SH-SY5Y (cell line): ENCODE data around the gene OTOF.

ENCODE experiments used
- GATA2 ChIP-seq: IDR thresholded peaks from 2 replicates; pipeline ENCODE4 v1.6.1; 2011; ENCODE audit warnings: mild to moderate bottlenecking, low read depth, low read length
- GATA3 ChIP-seq: IDR thresholded peaks from 2 replicates; pipeline ENCODE4 v1.6.1; 2011; ENCODE audit warnings: low read depth, mild to moderate bottlenecking, low read length, moderate library complexity

Gene OTOF

DNA sequence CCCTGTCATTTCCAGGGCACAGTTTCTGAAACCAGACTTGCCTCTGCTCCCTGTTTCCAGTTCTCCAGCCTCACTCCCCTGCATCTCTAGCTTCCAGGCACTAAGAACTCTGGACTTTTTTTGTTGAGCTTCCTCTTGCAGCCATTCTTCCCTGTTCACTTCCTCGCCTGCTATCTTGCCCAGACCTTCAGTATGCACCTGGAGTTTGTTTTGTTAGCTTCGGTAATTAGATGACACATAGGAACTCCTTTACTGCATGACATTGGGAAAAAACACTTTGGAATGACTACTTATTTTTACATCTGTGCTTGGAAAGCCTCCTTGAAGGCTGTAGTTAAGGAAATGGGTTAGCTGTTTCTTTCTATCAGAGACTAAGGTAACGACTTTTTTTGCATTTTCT, 35.2 kb downstream of the OTOF start:
- TF ChIP-seq GATA3 (no peak), GATA2 (no peak)

DNA sequence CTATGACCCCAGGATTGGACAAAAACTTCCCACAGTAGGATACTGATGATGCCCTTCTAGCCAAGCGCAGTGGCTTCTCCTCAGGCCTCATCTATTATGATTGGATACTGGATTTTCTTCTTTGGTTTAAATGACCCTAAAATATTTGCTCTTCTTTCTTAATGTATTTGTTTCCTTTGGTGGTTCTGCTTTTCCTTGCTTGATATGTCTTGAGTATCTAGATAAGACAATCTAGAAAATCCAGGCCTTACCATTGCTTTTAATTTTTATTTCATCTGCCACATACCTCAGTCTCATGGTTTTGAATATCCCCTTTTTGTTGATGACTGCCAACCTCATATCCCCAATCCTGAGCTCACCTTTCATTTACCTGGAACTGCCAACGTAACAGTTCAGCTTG, 35.6 kb downstream of the OTOF start:
- TF ChIP-seq GATA3: no peak
- no peak for TF ChIP-seq GATA2

DNA sequence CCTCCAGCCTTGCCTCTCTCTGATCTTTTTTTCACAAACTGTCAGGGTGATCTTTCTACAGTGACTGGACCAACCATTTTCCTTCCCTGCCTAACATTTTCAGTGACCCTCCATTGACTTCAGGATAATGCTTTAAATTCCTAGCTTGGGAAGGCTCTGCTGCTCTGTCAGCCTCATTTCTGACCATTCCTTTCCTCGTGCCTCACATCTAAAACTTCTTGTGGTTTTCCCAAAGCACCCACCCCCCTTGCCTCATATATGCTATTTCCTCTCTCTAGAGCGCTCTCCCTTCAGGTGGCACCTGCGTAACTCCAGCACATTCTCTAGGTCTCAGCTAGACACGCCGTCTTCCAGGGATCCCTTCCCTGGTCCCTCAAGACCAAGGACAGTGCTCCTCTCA, 39.0 kb downstream of the OTOF start:
- TF ChIP-seq GATA2 (no peak), GATA3 (no peak)

DNA sequence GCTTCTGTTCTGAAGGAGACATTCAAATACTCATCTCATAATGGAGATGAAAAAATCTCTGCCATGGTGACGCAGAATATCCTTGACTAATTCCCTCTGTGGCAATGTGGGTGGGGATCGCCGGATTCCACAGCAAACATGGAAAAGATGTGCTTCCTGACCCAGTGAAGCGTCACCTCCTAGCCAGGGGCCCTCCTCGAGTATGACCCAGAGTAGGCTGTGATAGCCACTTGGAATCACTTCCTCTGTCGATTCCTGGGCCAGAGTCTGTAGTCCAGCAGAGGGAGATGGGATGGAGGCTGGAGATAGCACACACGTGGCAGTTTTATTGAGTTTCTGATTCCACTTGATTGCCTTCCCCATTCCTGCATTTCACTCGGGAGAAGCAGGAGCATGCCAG, 39.4 kb downstream of the OTOF start:
- TF ChIP-seq GATA3 (no peak), GATA2 (no peak)

DNA sequence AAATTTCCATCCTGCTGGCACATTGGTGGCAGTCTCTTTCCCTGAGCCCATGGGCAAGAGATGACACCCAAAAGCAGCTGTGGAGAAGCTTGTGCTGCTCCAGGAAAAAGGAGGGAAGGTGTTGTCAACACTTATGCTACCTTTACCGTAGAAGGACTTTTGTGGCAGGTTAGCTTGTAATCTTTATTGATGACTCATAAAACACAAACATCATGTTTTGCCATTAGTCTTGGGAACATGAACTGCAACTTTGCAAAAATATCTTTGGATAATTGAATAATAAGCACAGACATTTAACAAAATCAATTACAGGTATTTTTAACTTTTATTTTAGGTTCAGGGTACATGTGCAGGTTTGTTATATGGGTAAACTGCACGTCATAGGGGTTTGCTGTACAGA, 42.8 kb downstream of the OTOF start:
- TF ChIP-seq GATA3 (no peak), GATA2 (no peak)

DNA sequence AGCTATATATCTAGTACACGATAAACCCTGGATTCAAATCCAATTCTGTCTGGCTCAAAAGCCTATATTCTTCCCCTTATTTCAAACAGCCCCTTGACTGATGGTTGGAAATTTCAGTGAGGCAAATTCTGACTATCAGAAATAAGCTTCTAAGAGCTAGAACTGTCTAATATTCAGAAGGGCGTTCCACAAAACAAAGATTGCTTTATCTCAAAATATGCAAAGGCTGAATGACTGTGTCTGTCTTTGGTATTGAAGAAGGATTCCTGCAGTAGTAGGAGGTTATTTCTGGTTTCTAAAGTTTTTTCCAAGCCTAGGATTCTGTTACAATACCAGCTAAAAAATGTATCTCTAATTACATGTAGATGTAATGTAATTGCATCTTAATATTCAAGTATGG, 45.1 kb downstream of the OTOF start:
- no peak for TF ChIP-seq GATA2
- TF ChIP-seq GATA3: no peak

DNA sequence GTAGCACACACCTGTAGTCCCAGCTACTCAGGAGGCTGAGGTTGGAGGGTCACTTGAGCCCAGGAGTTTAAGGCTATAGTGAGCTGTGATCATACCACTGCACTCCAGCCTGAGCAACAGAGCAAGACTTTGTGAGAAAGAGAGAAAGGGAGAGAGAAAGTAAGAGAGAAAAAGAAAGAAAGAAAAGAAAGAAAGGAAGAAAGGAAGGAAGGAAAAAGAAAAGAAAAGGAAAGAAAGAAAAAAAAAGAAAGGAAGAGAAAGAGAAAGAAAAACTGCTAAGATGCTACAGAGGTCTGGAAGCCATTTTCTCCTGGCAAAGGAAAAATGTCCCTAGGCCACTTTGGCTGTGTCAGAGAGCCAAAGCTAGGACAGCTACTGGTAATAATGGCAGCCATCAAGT, 45.6 kb downstream of the OTOF start:
- no peak; the same call in 1 of the 2 replicates for TF ChIP-seq GATA2
- no peak for TF ChIP-seq GATA3

DNA sequence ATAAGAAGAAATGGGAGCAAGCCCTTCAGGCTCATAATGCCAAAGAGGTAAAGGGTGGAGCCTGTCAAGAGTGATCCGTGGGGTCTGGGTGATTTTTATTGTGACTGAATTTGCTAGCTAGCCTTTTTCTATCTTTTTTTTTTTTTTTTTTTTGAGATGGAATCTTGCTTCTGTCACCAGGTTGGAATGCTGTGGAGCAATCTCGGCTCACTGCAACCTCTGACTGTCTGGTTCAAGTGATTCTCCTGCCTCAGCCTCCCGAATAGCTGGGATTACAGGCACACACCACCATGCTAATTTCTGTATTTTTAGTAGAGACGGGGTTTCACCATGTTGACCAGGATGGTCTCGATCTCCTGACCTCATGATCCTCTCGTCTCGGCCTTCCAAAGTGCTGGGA, 47.1 kb downstream of the OTOF start:
- TF ChIP-seq GATA3 (no peak), GATA2 (no peak)

DNA sequence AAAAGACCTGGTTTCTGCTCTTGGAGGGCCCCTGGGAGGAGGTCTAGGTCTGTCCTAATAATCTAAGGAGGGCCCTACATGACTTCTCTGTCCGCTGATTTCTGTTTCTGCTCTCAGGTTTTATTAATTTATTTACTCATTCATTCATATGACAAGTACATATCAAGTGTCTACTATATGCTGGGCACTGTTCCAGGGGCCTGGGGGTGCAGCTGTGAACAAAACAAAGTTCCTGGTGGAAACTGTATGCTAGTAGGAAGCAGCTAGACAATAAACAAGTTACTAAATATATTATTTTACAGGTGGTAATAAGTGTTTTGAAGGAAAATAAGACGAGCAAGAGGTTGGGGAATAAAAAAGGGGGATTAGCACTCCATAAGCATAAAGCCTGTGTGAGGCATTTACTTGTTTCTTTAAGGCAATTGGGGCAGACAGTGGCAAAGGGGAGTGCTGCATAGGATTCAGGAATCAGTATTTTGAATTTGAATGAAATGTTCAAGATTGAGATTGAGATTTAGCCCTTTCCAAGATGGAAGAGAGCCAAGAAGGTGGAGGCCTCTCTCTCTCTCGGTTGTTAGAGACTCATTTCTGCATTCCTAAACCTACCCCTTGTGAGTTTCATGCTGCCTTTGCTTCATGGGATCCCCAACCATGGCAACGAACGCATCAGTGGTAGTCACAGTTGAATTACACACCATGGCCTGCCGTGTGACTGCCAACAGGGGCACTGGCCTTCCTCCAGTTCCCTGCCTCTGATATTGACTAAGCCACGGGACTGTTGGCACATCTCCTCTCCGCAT, 47.9 kb downstream of the OTOF start:
- no peak for TF ChIP-seq GATA2
- TF ChIP-seq GATA3: no peak

DNA sequence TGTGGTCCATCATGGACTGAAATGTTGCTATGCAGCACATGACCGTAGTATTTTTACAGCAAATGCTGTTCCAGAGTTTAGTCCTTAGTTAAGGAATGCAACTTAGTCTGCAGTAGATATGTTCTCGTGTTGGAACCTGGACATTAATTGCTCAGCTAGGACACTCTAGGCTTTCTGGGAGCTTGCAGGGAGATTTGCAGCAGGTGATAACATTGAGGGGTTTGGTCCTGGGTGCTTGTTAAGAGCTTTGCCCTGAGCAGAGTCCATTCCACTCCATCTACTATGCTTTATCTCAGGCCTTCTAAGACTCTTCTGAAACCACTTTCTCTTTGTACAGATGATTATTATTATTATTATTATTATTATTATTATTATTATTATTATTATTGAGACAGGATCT, 49.1 kb downstream of the OTOF start:
- TF ChIP-seq GATA3 (no peak), GATA2 (no peak)

DNA sequence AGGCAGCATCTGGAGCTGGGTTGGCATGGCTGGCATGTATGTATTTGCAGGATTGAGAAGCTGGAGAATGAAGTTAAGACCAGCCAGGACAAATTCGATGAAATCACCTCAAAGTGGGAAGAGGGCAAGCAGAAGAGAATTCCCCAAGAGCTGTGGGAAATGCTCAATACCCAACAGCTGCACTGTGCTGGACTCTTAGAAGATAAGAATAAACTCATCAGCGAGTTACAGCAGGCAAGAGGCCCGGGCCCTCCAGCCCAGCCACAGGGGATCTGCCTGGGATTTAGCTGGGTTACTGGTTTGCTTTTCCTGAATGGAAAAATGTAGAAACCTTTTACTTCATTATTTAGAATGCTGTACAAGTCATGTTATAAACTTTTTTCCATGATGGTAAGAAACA, 53.7 kb downstream of the OTOF start:
- TF ChIP-seq GATA2 (no peak), GATA3 (no peak)

DNA sequence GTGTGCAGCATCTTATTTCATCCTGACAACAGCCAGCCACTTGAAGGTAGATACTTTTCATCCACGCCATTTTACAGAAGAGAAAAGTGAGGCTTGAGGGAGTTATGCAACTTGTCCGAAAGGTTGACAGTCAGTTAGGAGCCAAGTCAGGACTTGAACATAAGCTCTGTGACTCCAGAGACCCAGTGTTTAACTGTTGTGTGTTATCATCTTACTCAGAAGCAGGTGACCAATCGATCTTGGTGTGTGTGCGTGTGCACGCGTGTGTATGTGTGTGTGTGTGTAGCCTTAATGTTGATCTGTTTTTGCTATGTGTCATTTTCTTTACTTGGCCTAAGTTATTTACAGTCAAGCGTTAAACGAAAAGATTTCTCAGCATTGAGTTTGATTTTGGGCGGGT, 54.2 kb downstream of the OTOF start:
- no peak for TF ChIP-seq GATA3

DNA sequence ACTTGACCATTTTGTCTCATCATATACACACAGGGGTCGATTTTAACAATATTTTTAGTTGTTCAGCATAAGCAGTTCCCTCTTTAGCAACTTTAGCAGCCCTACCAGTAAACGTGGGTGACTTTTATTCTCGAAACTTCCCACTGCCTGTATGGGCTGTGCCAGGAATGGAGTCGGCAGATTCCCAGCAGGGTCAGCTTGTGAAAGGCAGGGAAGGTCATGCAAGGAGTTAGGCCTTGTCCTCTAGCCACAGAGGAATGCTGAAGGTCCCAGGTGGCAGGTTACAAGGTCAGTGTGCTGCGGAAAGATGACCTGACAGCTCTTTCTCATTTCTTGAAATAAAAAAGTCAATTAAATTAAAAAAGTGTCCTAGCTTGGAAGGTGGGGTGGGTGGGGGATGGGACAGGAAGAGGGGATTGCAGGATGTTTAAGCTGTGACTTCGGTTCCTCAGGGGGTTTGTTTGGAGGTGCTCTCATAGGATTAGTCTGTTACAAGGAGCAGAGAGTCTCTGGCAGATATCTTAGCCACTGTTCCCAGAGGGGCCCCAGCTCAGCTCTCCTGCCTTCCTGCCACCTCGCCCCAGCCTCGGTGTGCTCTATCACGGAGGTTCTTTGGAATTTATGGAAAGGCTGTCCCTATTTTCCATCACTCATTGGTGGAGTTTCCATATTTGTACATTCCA, 54.8 kb downstream of the OTOF start:
- TF ChIP-seq GATA2: no peak
- TF ChIP-seq GATA3: no peak

DNA sequence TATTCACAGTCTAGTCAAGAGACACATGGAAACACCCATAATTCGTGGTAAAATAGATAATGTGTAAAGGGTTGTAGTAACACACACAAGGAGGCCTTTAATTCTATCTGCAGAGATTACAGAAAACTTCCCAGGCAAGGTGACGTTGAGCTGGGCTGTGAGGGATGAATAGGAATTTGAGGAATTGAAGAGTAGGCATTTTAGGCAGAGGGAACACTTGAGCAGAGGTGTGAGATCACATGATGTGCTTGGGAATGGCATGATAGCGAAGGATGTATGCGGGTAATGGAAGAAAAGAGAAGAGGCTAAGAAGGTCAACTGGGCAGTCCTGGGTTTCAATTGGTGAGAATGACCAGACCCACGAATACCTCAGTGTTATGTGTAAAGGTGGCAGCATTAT, 56.0 kb downstream of the OTOF start:
- TF ChIP-seq GATA2 (no peak), GATA3 (no peak)

DNA sequence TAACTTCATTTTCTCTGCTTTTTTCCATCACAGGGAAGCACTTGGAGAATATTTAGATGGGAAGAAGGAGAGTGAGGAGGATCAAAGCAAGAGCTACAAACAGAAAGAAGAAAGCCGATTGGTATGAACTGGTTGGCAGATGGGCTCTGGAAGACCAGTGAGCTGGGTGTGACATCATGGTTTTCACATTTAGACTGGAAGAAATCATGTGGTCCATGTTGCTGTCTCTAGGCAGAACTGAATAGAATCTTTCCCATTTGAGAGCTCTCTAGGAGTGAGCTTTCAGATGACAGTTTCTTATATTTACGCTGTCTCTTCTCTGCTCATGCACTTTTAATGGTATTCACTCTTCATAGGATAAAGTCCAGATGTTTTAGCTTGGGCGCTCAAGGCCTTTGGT, 63.6 kb downstream of the OTOF start:
- no peak for TF ChIP-seq GATA2
- no peak for TF ChIP-seq GATA3
